ENCODE measurements around the gene SPAG5.

Gene SPAG5

DNA sequence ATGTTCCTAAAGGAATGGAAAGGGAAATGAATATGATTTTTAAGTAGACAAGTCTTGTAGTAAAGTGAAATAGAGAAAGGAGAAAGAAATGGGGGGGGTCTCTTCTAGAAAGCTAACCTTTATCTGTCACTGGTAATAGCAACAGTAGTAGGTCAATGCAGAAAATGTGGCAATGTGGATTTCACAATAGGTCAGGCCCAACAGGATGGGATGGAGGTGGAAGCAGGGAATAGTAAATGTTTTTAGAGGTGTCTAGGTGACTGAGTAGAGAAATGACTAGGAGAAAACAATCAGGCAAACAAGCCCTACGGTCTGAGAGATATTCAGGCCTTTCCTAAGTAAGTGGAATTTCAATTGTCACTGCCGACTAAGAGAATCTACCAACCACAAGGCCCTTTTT lies 21.2 kb upstream of the SPAG5 start:
- TF ChIP-seq, protein P1, sequence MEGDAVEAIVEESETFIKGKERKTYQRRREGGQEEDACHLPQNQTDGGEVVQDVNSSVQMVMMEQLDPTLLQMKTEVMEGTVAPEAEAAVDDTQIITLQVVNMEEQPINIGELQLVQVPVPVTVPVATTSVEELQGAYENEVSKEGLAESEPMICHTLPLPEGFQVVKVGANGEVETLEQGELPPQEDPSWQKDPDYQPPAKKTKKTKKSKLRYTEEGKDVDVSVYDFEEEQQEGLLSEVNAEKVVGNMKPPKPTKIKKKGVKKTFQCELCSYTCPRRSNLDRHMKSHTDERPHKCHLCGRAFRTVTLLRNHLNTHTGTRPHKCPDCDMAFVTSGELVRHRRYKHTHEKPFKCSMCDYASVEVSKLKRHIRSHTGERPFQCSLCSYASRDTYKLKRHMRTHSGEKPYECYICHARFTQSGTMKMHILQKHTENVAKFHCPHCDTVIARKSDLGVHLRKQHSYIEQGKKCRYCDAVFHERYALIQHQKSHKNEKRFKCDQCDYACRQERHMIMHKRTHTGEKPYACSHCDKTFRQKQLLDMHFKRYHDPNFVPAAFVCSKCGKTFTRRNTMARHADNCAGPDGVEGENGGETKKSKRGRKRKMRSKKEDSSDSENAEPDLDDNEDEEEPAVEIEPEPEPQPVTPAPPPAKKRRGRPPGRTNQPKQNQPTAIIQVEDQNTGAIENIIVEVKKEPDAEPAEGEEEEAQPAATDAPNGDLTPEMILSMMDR (conservative IDR thresholded peaks at IDR 0.05; ENCODE audit: low read length), result no peak
- no peak for DNase-seq (ENCODE audit: low read depth)
- no peak overlapping the region for H3K4me3 ChIP-seq (ENCODE audit: low read length)

DNA sequence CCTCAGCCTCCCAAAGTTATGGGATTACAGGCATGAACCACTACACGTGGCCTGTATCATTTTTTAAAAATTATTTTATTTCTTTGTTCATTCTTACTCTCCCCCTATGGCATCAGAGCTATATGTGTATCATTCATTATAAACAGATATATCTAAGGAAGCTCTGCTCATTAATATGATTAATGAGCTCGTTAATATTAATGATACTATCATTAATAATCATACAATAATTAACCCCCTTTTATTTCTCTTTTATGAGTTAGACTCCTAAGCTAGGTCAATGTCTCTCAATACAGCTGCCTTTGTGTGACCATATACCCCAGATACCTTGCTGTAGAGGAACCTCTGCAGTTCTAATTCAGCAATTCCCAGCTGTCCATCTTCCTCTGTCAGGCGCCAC lies 19.6 kb upstream of the SPAG5 start:
- DNase-seq (ENCODE audit: low read depth), result no peak
- TF ChIP-seq, protein P1 (conservative IDR thresholded peaks at IDR 0.05; ENCODE audit: low read length), result no peak
- H3K4me3 ChIP-seq (ENCODE audit: low read length), result no peak overlapping the region

DNA sequence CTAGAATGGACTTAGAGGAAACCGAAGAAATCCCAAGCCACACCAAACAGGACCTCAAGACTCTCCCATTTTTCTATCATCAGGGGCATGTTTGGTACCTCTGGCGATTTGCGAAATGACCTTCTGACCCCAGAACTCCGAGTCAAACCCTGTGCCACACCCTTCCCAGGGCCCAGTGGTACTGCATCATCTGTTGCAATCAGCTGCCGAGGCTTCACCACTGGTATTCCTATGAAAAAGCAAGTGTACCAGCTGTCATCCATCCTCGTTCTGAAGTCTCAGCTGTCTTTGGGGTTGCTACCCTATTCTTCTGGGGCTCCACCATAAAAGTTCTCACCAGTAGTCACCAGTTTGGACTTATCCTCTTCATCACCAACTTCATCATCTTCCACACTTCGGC lies 17.5 kb upstream of the SPAG5 start:
- TF ChIP-seq, protein P1 (conservative IDR thresholded peaks at IDR 0.05; ENCODE audit: low read length), result no peak
- DNase-seq (ENCODE audit: low read depth), result no peak
- H3K4me3 ChIP-seq (ENCODE audit: low read length), result no peak overlapping the region

DNA sequence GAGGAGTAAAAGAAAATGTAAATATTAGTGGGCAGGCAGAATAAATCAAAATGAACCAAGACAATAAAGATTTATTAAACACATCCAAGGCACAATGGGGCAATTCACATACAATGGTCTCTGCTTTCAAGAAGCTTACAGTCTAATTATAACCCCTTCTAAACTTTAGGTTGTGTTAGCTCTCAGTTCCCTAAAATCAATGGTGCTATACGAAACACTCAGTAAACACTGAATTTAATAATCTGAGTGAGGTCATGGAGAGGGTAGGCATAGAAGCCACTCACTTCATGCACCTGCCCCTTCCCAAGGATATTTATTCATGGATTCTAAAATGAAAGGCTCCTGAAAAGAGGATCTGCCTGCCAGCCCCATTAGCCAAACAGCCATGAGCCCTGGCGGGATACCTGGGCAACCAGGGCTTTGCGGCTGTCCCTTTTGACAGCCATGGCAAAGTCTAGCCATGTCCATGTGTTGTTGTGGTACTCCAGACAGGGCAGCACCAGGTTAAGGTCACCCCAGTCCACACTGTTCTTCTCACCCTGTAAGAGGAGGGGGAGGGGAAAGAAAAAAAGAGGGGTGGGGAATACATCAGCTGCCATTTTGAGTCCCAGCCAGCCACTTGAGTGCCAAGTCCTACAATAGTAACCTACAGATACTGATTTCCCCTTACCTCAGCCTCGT lies 16.6 kb upstream of the SPAG5 start:
- no peak overlapping the region for H3K4me3 ChIP-seq (ENCODE audit: low read length)
- no peak for DNase-seq (ENCODE audit: low read depth)
- TF ChIP-seq, protein P1 (conservative IDR thresholded peaks at IDR 0.05; ENCODE audit: low read length), result no peak

DNA sequence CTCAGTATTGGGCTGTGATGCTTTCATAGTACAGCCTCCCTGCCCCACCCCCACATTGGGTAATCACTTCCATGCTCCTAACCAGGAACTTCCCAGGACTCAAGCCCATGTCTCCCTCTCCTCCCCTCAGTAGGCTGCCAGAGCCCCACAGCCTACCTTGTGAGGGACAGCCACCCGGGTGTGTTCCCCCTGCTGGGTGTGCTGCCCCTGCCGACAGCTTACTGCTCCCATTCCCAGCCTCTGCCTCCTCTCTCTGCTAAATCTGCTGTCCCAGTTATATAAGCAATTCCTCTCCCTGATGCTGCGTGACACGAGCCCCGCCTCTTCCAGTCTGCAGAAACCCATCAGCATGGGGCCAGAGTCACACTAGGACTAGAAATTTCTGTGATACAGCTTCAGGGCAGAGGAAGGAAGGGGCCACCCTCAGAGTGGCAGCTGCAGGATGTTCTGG lies 15.1 kb upstream of the SPAG5 start, which contains the start of gene RSKR:
Gene RSKR, minus strand, starts transcription at position 255 of the 451 bp plus-strand sequence. Its CDS starts 24 bp downstream, at position 231.
- H3K4me3 ChIP-seq (ENCODE audit: low read length), result no peak within 1 kb of the TSS
- TF ChIP-seq, protein P1 (conservative IDR thresholded peaks at IDR 0.05; ENCODE audit: low read length), result no peak
- peak; percentile 8 for DNase-seq (ENCODE audit: low read depth)

DNA sequence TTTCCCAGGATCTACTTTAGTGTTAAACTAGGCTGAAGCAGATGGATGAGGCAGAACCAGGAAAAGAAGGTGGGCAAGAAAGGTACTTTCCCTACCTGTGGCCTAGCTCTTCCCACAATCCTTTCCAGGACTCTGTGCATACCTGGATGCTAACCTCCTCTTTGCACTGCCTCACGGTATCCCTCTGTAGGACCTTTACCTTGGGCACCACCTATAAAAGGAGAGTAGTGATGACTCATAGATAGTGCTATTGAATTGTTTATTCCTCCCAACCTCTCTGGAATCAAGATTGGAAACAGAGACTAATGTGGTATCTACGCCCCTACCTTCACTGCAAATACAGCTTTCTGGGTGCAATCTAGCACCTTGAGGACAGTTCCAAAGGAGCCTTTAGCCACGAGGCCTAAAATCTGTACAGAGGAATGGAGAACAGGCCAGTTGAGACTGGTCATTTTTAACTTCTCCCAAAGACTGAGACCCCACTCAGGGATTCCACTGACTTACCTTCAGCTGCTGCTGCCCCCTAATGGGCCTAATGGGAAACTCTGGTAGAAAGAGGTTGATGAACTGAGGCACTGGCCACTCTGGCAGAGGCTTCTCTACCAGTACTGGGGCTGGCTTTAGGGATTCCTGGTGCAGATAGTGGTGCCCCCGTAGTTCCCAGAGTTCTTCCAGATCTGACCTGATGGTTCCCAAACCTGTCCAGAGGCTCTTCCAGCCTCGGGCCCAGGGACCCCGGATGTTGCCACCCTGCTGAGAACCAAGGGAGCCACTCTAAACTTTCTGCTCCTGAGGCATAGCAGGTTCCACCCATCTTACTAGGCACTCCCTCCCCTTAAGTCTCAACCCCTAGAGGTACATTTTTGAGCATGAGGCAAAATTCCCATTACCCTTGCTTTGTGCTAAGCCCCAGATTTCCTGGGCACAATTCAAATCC lies 14.4 kb upstream of the SPAG5 start:
- H3K4me3 ChIP-seq (ENCODE audit: low read length), result no peak overlapping the region
- DNase-seq (ENCODE audit: low read depth), result peak; percentile 24
- TF ChIP-seq, protein P1 (conservative IDR thresholded peaks at IDR 0.05; ENCODE audit: low read length), result peak; percentile 73

All from AG10803 (cell line).